ENCODE data around the gene HAPLN3.

HAPLN3 gene

GRCh38 chr15:88917760-88918159 is 22.4 kb upstream of the HAPLN3 start:
- POLR2A ChIA-PET, result no interaction called here
- no peak for TF ChIP-seq CTCF (IDR thresholded peaks at IDR 0.05; ENCODE audit: control extremely low read depth, extremely low read depth, low read depth, missing control alignments)
- DNase-seq (ENCODE audit: extremely low spot score), result no peak
- CTCF ChIA-PET, result interaction anchor here (1.3 kb wide), 1 partner anchor 13 kb away, joined by 4 read pairs; no protein-coding TSS in a partner anchor

- no peak for TF ChIP-seq CTCF (IDR thresholded peaks at IDR 0.05; ENCODE audit: control extremely low read depth, extremely low read depth, low read depth, missing control alignments)
- ChIA-PET POLR2A (no interaction called here), CTCF (interaction anchor here (0.6 to 3.8 kb wide), 4 partner anchors 10 to 143 kb away, joined by 3 to 28 read pairs (median 3); no protein-coding TSS in a partner anchor)
- DNase-seq (ENCODE audit: extremely low spot score), result no peak
Measured at GRCh38 chr15:88915354-88915753, 20.0 kb upstream of the HAPLN3 start.

GRCh38 chr15:88913850-88914169 is 18.5 kb upstream of the HAPLN3 start:
- no peak for DNase-seq (ENCODE audit: extremely low spot score)
- POLR2A ChIA-PET, result no interaction called here
- TF ChIP-seq CTCF (IDR thresholded peaks at IDR 0.05; ENCODE audit: control extremely low read depth, extremely low read depth, low read depth, missing control alignments), result no peak
- CTCF ChIA-PET, result interaction anchor here (3.8 kb wide), 1 partner anchor 9 kb away, joined by 28 read pairs; no protein-coding TSS in a partner anchor

GRCh38 chr15:88913017-88913849 is 17.9 kb upstream of the HAPLN3 start, which contains the start of gene MFGE8:
Gene MFGE8, minus strand, starts transcription at chr15:88913379. Its CDS starts 60 bp downstream, at chr15:88913319.
- DNase-seq (ENCODE audit: extremely low spot score), result peak; percentile 75
- POLR2A ChIA-PET, result no interaction called here
- no peak for TF ChIP-seq CTCF (IDR thresholded peaks at IDR 0.05; ENCODE audit: control extremely low read depth, extremely low read depth, low read depth, missing control alignments)
- CTCF ChIA-PET, result interaction anchor here (3.8 kb wide), 1 partner anchor 8 kb away, joined by 28 read pairs; no protein-coding TSS in a partner anchor

- ChIA-PET POLR2A (no interaction called here), CTCF (no interaction called here)
- no peak for TF ChIP-seq CTCF (IDR thresholded peaks at IDR 0.05; ENCODE audit: control extremely low read depth, extremely low read depth, low read depth, missing control alignments)
- DNase-seq (ENCODE audit: extremely low spot score), result peak; percentile 26
Measured at GRCh38 chr15:88912500-88912921, 17.2 kb upstream of the HAPLN3 start.

GRCh38 chr15:88911766-88912118 is 16.4 kb upstream of the HAPLN3 start:
- DNase-seq (ENCODE audit: extremely low spot score), result peak; percentile 14
- CTCF ChIA-PET, result interaction anchor here (1.0 to 1.5 kb wide), 2 partner anchors 8 to 11 kb away, joined by 3 read pairs; no protein-coding TSS in a partner anchor
- POLR2A ChIA-PET, result no interaction called here
- no peak for TF ChIP-seq CTCF (IDR thresholded peaks at IDR 0.05; ENCODE audit: control extremely low read depth, extremely low read depth, low read depth, missing control alignments)
